Mammary epithelial cell (primary cell): ENCODE data around the gene ANKRD13D.

Source experiments
- EZH2 ChIP-seq: IDR thresholded peaks from 2 replicates; pipeline ENCODE4 v1.6.1; 2012; ENCODE audit warnings: low read length, inconsistent platforms, borderline replicate concordance
- TF ChIP-seq, protein P1 (sequence below), 2 donors: IDR thresholded peaks in 1 of 2; conservative IDR thresholded peaks in 1 of 2; 2 replicates each; pipeline ENCODE4 v1.5.1; 2011 to 2012; ENCODE audit warnings: inconsistent platforms in 2 of 2, low read length in 2 of 2, mild to moderate bottlenecking in 2 of 2, control low read depth in 1 of 2, low read depth in 1 of 2; ENCODE audit not compliant: insufficient read depth in 1 of 2; ENCODE audit errors: extremely low read depth in 1 of 2

DNA sequence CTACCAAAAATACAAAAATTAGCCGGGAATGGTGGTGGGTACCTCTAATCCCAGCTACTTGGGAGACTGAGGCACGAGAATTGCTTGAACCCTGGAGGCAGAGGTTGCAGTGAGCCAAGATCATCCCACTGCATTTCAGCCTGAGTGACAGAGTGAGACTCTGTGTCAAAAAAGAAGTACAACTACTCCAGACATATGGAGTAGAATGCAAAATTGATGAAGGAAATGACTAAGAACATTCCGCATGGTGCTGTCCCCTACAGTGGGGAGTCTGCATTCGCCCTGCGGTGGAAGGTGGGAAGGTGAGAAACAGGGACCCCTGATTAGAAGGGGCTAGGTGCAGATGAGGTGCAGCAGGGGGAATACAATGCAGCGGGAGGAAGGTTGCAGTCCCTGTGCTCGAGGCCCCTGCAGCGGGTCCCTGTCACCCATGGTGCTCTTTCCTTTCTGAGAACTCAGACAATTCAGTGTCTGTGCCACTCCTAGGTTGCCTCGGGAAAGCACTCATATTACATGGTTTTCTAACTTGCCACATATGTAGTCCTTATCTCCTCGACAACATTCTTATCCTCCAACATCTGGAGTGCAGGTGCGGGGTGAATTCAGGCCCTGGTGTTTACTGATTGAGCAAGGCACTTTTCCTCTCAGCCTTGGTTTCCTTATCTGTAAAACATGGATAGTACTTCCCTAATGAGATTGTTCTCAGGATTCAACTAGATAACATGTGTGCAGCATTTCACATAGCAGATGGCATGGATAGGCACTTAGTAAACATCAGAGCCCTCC lies 59.1 kb downstream of the ANKRD13D start:
- TF ChIP-seq, protein P1, sequence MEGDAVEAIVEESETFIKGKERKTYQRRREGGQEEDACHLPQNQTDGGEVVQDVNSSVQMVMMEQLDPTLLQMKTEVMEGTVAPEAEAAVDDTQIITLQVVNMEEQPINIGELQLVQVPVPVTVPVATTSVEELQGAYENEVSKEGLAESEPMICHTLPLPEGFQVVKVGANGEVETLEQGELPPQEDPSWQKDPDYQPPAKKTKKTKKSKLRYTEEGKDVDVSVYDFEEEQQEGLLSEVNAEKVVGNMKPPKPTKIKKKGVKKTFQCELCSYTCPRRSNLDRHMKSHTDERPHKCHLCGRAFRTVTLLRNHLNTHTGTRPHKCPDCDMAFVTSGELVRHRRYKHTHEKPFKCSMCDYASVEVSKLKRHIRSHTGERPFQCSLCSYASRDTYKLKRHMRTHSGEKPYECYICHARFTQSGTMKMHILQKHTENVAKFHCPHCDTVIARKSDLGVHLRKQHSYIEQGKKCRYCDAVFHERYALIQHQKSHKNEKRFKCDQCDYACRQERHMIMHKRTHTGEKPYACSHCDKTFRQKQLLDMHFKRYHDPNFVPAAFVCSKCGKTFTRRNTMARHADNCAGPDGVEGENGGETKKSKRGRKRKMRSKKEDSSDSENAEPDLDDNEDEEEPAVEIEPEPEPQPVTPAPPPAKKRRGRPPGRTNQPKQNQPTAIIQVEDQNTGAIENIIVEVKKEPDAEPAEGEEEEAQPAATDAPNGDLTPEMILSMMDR (conservative IDR thresholded peaks at IDR 0.05 in 1 of 2, IDR thresholded peaks at IDR 0.05 in 1 of 2; ENCODE audit: extremely low read depth in 1 of 2, insufficient read depth in 1 of 2, low read depth in 1 of 2, low read length in 2 of 2) = no peak
- TF ChIP-seq EZH2 = no peak
